ENCODE measurements around the gene HPCA. TPM values are rescaled to one million over a fixed set of nuclear protein-coding genes. Genes with fewer than 3 reads are reported as not detected.

The HPCA gene
- total RNA-seq, 1 experiment from 2014 or later = 1.2 TPM

GRCh38 chr1:32926562-32926961, 40.3 kb downstream of the HPCA start:
- H3K36me3 ChIP-seq (ENCODE audit: control insufficient read depth, insufficient read depth, low read length) = no peaks in the 10 kb centered on the region
- no peak overlapping the region for H3K4me3 ChIP-seq (ENCODE audit: low read depth in 2 of 2, low read length in 2 of 2)
- no peaks in the 10 kb centered on the region for H3K27me3 ChIP-seq (ENCODE audit: control insufficient read depth, insufficient read depth, low read length)
- no TSS peak for BruUV-seq (replicated peaks)
- CTCF ChIA-PET = interaction anchor here (0.6 kb wide), 2 partner anchors 61 to 80 kb away, joined by 6 to 7 read pairs; no protein-coding TSS in a partner anchor
- ATAC-seq (no peak), DNase-seq (ENCODE audit: low read depth, low spot score) (no peak)
- H3K9me3 ChIP-seq (ENCODE audit: control insufficient read depth, insufficient read depth, low read depth, low read length) = no peaks in the 10 kb centered on the region
- H3K27ac ChIP-seq (ENCODE audit: low read length) = no peak overlapping the region
- H3K4me1 ChIP-seq (ENCODE audit: control insufficient read depth, insufficient read depth, low read length) = peaks cover 3% of the 10 kb centered on the region; the same call in 1 of the 2 replicates
- intact Hi-C loops (cut with micrococcal nuclease; ENCODE audit: unreplicated experiment) (no loop called here), in situ Hi-C loops (cut with HindIII; ENCODE audit: low pct_unique_long_range_greater_than_20kb, low sequenced_read_pairs) (no loop called here)
- POLR2A ChIA-PET = no interaction called here
- TF ChIP-seq TCF7L2 (IDR thresholded peaks at IDR 0.05; ENCODE audit: low read depth, low read length) (no peak), POLR2AphosphoS5 (IDR thresholded peaks at IDR 0.05; ENCODE audit: low read depth, low read length) (no peak), SIN3A (IDR thresholded peaks at IDR 0.05; ENCODE audit: borderline replicate concordance, insufficient read depth, low read depth, low read length) (no peak)
- TF ChIP-seq, protein P1, sequence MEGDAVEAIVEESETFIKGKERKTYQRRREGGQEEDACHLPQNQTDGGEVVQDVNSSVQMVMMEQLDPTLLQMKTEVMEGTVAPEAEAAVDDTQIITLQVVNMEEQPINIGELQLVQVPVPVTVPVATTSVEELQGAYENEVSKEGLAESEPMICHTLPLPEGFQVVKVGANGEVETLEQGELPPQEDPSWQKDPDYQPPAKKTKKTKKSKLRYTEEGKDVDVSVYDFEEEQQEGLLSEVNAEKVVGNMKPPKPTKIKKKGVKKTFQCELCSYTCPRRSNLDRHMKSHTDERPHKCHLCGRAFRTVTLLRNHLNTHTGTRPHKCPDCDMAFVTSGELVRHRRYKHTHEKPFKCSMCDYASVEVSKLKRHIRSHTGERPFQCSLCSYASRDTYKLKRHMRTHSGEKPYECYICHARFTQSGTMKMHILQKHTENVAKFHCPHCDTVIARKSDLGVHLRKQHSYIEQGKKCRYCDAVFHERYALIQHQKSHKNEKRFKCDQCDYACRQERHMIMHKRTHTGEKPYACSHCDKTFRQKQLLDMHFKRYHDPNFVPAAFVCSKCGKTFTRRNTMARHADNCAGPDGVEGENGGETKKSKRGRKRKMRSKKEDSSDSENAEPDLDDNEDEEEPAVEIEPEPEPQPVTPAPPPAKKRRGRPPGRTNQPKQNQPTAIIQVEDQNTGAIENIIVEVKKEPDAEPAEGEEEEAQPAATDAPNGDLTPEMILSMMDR (IDR thresholded peaks at IDR 0.05) = no peak
- TF ChIP-seq, protein P2, sequence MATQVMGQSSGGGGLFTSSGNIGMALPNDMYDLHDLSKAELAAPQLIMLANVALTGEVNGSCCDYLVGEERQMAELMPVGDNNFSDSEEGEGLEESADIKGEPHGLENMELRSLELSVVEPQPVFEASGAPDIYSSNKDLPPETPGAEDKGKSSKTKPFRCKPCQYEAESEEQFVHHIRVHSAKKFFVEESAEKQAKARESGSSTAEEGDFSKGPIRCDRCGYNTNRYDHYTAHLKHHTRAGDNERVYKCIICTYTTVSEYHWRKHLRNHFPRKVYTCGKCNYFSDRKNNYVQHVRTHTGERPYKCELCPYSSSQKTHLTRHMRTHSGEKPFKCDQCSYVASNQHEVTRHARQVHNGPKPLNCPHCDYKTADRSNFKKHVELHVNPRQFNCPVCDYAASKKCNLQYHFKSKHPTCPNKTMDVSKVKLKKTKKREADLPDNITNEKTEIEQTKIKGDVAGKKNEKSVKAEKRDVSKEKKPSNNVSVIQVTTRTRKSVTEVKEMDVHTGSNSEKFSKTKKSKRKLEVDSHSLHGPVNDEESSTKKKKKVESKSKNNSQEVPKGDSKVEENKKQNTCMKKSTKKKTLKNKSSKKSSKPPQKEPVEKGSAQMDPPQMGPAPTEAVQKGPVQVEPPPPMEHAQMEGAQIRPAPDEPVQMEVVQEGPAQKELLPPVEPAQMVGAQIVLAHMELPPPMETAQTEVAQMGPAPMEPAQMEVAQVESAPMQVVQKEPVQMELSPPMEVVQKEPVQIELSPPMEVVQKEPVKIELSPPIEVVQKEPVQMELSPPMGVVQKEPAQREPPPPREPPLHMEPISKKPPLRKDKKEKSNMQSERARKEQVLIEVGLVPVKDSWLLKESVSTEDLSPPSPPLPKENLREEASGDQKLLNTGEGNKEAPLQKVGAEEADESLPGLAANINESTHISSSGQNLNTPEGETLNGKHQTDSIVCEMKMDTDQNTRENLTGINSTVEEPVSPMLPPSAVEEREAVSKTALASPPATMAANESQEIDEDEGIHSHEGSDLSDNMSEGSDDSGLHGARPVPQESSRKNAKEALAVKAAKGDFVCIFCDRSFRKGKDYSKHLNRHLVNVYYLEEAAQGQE (IDR thresholded peaks at IDR 0.05; ENCODE audit: insufficient read depth in 1 of 2, low read depth in 2 of 2, low read length in 1 of 2) = no peak

GRCh38 chr1:32927441-32927840, 41.1 kb downstream of the HPCA start:
- H3K27ac ChIP-seq (ENCODE audit: low read length) = no peak overlapping the region
- no peak overlapping the region for H3K4me3 ChIP-seq (ENCODE audit: low read depth in 2 of 2, low read length in 2 of 2)
- H3K9me3 ChIP-seq (ENCODE audit: control insufficient read depth, insufficient read depth, low read depth, low read length) = no peaks in the 10 kb centered on the region
- ATAC-seq (no peak), DNase-seq (ENCODE audit: low read depth, low spot score) (no peak)
- in situ Hi-C loops (cut with HindIII; ENCODE audit: low pct_unique_long_range_greater_than_20kb, low sequenced_read_pairs) = no loop called here
- intact Hi-C loops (cut with micrococcal nuclease; ENCODE audit: unreplicated experiment) = no loop called here
- BruUV-seq (replicated peaks) = no TSS peak
- ChIA-PET POLR2A (no interaction called here), CTCF (no interaction called here)
- no peaks in the 10 kb centered on the region for H3K27me3 ChIP-seq (ENCODE audit: control insufficient read depth, insufficient read depth, low read length)
- TF ChIP-seq POLR2AphosphoS5 (IDR thresholded peaks at IDR 0.05; ENCODE audit: low read depth, low read length) = no peak
- TF ChIP-seq TCF7L2 (IDR thresholded peaks at IDR 0.05; ENCODE audit: low read depth, low read length) = no peak
- TF ChIP-seq SIN3A (IDR thresholded peaks at IDR 0.05; ENCODE audit: borderline replicate concordance, insufficient read depth, low read depth, low read length) = no peak
- TF ChIP-seq, protein P1 (IDR thresholded peaks at IDR 0.05) = no peak
- TF ChIP-seq, protein P2 (IDR thresholded peaks at IDR 0.05; ENCODE audit: insufficient read depth in 1 of 2, low read depth in 2 of 2, low read length in 1 of 2) = no peak
- peaks cover 3% of the 10 kb centered on the region; the same call in 1 of the 2 replicates for H3K4me1 ChIP-seq (ENCODE audit: control insufficient read depth, insufficient read depth, low read length)
- no peaks in the 10 kb centered on the region for H3K36me3 ChIP-seq (ENCODE audit: control insufficient read depth, insufficient read depth, low read length)
